PC-9 (cell line): Measurements from ENCODE around the gene ST3GAL6.

ENCODE experiments used
- CTCF ChIP-seq: fragments of 200-600 bp; sonication (generic); conservative IDR thresholded peaks from 2 replicates; pipeline ENCODE4 v1.6.1; 2017; ENCODE audit warnings: mixed run types, antibody characterized with exemption, mild to moderate bottlenecking, moderate library complexity
- EZH2 ChIP-seq: fragments of 200-600 bp; sonication (generic); IDR thresholded peaks from 2 replicates; pipeline ENCODE4 v1.8.0; 2017; ENCODE audit warnings: antibody characterized with exemption, low read depth

DNA sequence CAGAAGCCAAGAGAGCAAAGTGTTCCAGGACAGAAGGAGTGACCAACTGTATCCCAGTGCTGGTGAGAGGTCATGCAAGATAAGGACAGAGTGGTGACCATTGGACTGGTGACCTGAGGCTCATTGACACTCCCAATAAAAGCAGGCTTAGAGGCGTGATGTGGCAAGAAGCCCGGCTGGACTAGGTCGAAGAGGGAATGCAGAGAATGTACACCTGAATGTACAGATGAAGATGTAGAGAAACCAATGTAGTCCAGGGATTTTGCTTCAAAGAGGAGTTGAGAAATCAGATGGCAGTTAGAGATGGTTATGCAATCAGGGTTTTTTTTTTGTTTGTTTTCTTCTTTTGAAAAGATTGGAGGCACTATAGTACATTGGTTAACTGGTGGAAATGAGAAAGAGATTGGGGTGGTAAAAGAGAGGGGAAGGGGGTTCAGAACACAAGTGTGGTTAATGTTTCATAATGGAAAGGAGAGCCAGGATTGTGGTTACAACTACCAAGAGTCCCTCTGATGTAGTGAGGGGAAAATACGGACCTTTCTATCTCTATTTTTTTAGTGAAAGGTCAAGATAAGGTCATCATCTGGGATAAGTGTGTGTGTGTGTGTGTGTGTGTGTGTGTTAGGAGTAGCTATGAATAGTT, 23.3 kb downstream of the ST3GAL6 start:
- TF ChIP-seq CTCF: no peak
- no peak for TF ChIP-seq EZH2
